LNCaP clone FGC (cell line): ENCODE results near the gene PHLPP2.

Source experiments
- DNase-seq: peaks from one replicate; pipeline ENCODE4 v3.0.0-alpha.2; 2011; ENCODE audit warnings: low read depth
- H3K4me3 ChIP-seq: 2 replicates; pipeline ENCODE4 v1.5.1; 2011; ENCODE audit warnings: mild to moderate bottlenecking, low read depth, low read length, control low read depth
- CTCF ChIP-seq: IDR thresholded peaks from 2 replicates; pipeline ENCODE4 v1.5.1; 2012; ENCODE audit warnings: mild to moderate bottlenecking; ENCODE audit not compliant: control insufficient read depth, insufficient read depth; ENCODE audit errors: extremely low read depth

PHLPP2 gene

DNA sequence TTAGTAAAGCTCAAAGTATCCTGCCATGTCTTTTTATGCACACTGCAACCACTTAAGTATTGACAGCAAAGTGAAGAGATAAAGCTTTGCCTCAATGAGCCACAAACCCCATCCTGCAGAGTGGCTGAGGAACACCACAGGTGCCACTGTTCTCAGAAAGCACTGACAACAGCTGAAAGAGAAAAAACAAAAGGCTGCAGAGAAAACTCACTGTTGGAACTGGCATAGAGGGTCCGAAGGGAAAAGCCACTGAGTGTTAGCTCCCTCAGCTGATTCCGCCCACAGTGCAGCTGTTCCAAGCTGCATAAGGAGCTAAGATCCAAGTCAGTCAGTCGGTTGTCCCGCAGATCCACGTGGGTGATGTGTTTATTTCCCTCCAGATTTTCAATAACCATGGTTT, 48.3 kb downstream of the PHLPP2 start:
- no peak overlapping the region for H3K4me3 ChIP-seq
- no peak for DNase-seq
- no peak for TF ChIP-seq CTCF

DNA sequence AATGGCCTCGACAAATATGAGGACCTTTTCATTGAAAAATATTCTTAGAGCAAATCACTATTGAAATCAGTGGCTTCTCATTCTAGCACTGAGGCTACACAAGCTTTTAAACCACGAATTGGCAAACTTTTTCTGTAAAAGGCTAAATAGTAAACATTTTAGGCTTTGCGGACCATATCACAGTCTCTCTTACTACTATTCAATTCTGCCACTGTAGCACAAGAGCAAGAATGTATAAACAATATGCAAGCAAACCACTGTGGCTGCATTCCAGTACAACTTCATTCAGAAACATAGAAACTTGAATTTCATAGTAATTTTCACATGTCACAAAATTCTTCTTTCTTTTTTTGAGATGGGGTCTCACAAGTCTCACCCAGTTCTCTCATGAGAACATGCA, 49.1 kb downstream of the PHLPP2 start:
- no peak for TF ChIP-seq CTCF

DNA sequence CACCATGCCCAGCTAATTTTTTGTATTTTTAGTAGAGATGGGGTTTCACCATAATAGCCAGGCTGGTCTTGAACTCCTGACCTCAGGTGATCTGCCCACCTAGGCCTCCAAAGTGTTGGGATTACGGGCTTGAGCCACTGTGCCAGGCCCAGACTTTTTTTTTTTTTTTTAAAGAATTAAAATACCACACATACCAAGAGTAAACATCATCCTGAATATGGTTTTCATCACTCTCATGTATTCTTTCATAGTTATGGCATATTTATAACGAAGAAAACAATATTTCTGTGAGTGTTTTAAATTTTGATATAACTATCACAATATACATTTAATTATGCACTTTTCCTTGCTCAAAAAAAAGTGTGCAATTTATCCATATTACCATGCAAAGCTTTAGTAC, 50.3 kb downstream of the PHLPP2 start:
- no peak for TF ChIP-seq CTCF
- DNase-seq, result no peak
- no peak overlapping the region for H3K4me3 ChIP-seq

More for the DNA sequence above, 49.1 kb downstream of the PHLPP2 start:
- H3K4me3 ChIP-seq, result no peak overlapping the region
- DNase-seq, result no peak

GRCh38 chr16:71673582-71673973, 50.9 kb downstream of the PHLPP2 start:
- no peak for TF ChIP-seq CTCF
- H3K4me3 ChIP-seq, result no peak overlapping the region
- peak; percentile 58 for DNase-seq

DNA sequence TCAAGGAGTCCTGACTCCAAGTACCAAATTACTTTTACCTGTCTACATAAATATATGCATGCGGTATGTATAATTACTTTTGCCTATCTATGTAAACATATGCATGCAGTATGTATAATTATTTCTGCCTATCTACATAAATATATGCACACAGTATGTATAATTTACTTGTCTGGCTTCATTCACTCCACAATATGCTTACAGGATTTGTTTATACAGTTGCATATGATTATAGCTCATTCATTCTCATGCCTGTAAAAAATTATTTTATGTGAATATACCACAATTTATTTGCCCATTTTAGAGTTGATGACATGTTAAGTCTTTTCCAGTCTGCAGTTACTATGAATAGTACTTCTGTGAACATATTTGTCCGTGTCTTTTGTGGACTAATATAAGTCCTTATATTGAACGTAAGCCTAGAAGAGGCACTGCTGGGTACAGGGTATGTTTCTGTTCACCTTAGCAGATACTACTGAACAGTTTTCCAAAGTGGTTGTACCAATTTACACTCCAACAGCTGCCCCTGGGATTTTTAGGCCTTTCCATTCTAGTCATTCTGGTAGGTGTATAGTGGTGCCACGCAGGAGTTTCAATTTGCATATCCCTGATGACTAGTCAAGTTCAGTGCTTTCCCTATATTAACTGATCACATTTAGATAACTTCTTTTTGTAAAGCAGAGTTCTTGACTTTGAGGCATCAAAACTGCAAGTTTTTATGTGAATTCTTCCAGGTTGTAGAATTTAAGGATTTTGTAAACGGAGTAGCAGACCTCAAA, 51.5 kb downstream of the PHLPP2 start:
- TF ChIP-seq CTCF, result no peak
- no peak overlapping the region for H3K4me3 ChIP-seq
- DNase-seq, result no peak

DNA sequence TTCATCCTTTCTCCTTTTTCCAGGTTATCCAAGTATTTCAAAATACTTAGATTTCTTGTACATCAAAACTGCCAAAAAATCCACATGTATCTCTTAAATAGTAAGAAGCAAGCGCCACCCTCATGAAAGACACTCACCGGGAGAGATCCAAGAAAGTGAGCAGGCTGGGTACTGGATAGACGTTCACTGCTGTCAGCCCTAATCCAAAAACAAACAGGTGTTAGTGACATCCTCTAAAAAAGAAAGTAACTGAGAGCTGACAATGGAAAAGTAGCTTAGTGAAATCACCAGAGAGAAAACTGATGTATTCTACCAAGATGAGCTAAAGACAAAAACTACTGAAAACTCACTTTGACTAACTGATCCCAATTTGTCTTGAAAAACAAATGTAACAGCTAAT, 52.4 kb downstream of the PHLPP2 start:
- no peak for DNase-seq
- no peak for TF ChIP-seq CTCF
- no peak overlapping the region for H3K4me3 ChIP-seq

DNA sequence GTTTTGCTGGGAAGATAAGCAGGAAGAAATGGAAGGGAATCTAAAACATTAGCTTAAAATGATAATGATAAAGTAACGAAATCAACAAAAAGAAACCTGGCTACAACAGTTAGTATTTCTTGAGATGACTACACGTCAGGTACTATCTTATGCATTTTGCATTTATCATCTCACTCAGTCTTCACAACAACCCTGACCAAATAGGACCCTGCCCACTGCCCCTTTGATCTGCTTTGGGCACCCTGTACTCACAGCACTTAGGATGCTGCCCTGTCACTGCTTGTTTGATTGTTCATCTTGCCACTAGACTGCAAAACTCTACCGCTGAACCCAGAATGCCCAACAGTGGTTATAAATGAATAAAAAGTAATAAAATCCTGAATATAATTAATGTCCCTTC, 53.3 kb downstream of the PHLPP2 start:
- no peak for TF ChIP-seq CTCF
- DNase-seq, result no peak
- H3K4me3 ChIP-seq, result no peak overlapping the region
